GM18498 (cell line): Measurements from ENCODE around the gene C8G.

Experiments
- ATAC-seq: cut with Tn5 transposase; IDR thresholded peaks from one replicate; pipeline ENCODE4 v1.9.1; 2021; ENCODE audit warnings: mild to moderate bottlenecking, moderate library complexity; ENCODE audit not compliant: unreplicated experiment

Gene C8G

DNA sequence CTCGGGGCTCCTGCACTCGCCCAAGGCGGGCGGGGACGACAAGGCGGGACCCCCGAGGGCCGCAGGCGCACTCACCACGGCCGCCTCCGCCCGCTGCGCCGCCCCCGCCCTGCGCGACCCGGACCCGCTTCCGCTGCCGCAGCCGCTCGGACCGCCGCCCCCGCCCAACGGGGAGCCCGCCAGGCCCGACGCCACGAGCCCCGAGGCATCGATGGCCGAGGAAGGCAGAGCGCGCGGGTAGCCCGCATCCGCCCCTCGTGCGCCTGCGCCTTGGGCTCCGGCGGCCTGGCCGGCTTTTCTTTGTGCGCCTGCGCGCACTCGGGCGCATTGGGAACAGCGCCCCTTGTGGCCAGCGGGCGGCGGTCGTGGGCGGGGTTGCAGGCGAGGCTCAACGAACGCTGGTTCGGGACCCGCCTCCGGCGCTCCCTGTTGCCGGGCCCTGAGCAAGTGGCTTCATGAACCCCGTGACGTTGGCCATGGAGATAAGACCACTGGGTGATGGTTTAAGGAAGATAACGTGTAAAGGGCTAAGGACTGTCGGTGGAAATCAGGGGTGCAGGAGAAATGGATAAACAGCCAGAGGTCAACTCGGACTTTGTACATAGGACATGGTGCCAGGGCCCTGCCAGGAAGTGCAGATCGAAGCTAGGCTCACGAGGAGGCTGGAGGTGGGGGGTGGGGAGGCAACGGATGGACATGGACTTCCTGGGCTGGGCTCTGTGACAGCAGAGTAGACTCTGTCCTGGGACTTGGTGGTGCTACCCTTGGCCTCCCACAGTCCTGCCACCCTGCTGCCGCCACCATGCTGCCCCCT is at the start of gene C8G, which contains the start of gene FBXW5:
Gene C8G, plus strand, starts transcription at position 725 of the 814 bp plus-strand sequence. Its CDS starts 78 bp downstream, at position 803.
Gene FBXW5, minus strand, starts transcription at position 220 of the 814 bp plus-strand sequence. CDS start 655 bp downstream, outside the sequence.
- peak; percentile 81 for ATAC-seq

DNA sequence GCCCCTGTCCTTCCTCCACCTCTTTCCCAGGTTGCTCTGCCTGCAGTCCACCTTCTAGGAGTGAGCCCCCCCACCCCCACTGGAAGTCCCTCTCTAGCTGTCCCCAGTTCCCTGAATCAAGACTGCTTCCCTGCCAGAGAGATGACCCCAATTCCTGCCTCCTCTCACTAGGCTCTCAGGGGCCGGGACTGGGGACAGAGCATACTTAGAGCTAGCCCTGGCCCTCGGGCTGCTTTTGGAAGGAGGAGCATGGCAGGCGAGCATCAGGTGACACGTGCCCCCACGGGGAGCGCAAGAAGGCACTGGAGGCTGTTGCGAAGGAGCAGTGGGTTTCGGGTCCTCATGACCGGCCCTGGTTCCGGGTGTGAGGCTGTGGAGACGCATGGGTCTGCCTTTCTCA is 49.0 kb upstream of the C8G start:
- ATAC-seq, result no peak

DNA sequence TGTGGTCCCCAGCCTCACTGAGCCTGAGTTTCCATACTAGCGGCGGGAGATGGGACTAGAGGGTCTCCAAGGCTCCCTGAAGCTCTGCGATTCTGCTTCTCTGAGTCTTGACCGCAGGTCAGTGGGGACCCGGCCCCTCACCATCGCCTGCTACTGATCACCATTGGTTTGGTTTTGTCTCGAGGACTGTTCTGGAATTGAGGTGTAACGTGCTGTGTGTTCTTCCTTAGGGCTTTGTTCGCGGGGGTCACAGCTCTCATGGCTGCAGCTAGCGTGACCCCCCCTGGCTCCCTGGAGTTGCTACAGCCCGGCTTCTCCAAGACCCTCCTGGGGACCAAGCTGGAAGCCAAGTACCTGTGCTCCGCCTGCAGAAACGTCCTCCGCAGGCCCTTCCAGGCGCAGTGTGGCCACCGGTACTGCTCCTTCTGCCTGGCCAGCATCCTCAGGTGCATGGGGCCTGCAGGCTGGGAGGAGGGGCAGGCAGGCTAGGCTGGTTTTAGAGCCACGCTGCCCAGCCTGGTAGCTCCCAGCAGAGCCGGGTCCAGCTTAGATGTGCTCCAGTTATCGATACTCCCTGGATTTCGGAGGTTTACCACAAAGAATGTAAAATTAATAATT is 46.5 kb upstream of the C8G start:
- no peak for ATAC-seq

DNA sequence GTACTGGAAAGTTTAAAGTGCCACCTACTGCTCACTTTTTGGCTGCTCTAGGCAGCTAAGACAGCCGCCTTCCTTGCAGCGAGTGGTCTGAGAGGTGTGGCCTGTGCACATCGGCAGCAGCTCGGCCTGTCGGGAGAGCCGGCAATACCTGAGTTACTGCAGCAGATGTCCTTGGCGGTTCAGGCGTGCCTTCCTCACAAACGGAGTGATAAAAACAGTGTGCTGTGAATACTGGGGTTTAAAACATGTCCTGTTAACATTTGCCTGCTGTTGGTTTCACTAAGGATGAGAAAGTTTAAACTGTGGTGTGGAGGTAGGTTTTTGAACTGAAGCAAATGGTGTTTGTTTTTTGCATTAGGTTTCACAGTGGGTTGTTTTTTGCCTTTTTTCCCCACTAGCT is 45.8 kb upstream of the C8G start:
- no peak for ATAC-seq

DNA sequence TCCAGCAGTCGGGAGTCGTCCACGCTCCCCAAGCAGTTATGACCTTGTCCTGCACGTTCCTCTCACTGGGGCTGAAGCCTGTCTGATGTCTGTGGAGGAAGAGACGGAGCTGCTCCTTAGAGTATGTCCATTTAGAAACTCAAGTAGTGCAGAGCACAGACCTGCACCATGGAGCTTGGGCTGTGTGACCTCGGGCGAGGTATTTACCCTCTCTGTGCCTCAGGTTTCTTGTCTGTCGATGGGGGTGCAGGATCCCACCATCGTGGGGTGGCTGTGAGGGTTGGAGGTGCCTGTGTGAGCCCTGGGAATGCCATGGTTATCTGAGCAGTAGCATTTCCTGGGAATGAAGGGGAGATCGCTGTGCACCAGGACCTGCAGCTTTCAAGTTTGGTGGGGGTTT is 44.5 kb upstream of the C8G start:
- no peak for ATAC-seq

DNA sequence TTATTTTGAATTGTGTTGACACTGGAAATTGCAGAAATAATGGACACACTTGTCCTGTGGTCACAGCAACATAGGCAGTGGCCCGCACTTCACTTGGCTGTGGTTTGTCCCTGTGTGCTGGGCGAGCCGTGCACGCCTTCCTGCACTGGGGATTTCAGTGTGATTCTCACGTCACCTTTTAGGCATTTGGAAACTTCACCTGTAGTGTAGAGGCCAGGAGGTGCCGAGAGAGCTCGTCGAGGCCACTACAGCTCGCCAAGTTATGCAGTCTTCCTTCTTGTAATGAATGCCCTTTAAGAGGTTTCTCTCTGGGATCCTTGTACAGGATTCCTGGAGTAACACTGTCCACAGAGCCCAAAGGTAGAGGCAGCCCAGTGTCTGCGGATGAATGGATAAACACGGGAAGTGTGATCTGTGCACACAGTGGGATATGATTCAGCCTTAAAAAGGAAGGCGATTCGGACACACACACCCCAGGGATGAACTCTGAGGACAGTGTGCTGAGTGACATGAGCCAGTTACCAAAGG is 44.0 kb upstream of the C8G start:
- ATAC-seq, result no peak

DNA sequence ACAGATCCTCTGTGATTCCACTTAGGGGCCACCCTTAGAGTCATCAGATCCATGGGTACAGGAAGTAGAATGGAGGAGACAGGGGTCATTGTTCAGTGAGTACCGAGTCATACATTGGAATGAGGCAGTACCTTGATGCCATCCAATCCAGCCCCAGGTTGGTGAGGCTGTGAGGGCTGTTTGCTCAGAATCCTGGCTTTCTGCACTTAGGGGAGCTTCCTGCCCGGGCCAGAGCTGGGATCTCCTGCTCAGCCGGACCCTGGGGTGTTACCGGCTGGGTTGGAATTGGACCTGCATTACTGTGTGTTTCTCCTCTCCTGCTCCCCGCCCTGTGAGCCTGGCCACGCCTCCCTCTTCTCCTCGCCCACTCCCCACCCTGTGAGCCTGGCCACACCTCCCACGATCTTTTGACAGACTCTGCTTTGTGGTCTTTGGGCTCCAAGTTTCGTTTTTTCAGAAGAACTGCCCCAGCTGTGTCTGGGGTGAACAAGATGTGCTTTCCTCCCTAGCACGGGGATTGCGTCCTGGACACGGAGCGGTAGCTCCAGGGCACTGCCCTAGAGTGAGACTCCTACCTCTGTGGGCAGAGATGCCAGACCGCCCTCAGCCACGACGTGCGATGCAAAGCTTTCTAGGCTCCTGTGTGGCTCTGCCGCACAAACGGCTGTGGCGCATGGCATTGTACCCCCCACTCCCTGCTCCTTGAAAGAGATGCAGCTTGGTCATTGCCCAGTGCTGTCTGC is 43.4 kb upstream of the C8G start:
- ATAC-seq, result peak; percentile 47

DNA sequence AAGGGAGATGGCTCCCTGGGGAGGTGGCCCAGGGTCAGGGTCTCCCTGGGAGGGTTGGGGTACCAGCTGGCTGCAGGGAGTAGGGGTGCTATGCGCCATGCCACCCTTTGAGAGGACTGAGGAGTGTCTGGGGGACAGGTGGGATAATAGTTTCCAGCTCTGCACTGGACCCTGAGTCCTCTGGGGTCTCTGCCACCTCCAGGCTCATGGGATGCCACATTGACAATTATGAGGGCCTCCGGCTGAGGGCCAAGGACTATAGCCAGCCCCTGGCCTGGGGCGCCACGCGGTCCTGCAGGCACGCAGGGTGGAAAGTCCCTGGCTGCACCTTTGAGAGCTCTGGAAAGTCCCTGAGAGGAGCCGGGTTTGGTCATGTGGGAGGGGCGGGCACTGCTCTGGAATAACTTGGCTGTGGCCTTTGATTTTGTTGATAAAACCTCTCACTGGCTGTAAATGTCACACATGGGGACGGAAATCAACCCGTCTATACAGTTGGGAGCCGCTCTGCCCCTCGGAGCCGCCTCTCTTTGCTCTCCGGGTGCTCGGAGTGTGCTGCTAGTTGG is 42.7 kb upstream of the C8G start:
- peak; percentile 63 for ATAC-seq

DNA sequence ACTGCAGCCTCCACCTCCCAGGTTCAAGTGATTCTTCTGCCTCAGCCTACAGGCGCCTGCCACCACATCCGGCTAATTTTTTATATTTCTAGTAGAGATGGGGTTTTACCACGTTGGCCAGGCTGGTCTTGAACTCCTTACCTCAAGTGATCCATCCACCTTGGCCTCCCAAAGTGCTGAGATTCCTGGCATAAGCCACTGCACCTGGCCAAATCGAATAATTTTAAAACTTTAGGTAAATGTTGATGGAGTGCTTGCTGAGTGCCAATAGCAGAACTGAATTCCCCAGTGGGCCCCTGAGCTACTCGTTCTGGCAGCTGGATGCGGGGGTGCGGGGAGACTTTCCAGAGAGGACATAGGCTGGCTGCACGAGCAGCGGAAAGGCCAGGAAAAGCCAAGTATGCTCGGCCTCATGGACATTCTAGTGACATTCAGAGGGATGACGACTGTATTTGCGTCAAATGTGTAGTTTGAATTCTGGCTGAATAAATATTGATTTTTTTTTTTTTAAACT is 41.9 kb upstream of the C8G start:
- no peak for ATAC-seq

DNA sequence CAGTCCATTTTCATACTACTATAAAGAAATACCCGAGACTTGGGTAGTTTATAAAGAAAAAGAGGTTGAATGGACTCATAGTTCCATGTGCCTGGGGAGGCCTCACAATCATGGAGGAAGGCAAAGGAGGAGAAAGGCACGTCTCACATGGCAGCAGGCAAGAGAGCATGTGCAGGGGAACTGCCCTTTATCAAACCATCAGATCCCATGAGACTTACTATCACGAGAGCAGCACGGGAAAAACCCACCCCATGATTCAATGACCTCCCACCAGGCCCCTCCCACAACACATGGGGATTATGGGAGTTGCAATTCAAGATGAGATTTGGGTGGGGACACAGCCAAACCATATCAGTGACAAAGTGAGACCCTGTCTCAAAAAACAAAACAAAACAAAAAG is 38.8 kb upstream of the C8G start:
- no peak for ATAC-seq

DNA sequence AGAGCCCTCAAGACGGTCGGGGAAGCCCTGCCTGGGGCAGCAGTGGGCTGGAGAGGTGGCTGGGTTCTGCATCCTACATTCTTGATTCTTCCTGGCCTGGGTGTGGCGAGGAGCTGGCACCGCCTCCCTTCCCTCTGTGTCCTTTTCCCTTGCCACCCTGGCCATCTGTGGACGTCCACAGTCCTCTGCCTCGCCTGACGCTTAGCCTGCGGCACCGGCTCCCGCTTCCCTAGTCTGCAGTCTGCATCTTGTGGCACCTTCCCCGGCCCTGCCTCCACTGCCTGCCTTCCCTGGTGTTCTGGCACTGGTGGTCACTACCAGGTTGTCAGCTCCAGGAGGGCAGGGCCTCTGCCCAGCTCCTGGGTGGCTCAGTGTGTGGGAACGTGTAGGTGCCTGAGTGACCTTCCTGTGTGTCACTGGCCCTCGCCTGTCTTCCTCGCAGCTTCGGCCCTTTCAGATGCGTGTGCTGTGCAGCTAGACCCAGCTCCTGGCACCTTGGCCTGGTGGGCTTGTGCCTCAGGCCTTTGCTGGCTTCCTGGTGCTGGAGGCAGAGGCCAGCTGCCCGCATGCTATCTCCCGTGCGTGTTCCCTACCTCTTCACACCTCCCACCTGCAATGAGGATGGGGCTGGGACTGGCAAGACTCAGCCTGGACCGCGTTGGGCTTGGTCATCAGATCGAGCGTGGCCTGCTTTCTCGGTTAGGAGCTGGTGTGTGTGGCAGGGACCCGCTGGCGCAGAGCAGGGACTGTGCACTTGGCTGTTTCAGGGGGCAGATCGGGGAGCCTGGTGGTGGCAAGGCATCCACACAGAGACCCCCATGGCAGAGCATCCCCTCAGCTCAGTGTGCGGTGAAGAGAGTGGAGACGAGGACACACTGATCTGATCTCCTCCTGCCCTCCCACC is 37.8 kb upstream of the C8G start:
- ATAC-seq, result no peak

DNA sequence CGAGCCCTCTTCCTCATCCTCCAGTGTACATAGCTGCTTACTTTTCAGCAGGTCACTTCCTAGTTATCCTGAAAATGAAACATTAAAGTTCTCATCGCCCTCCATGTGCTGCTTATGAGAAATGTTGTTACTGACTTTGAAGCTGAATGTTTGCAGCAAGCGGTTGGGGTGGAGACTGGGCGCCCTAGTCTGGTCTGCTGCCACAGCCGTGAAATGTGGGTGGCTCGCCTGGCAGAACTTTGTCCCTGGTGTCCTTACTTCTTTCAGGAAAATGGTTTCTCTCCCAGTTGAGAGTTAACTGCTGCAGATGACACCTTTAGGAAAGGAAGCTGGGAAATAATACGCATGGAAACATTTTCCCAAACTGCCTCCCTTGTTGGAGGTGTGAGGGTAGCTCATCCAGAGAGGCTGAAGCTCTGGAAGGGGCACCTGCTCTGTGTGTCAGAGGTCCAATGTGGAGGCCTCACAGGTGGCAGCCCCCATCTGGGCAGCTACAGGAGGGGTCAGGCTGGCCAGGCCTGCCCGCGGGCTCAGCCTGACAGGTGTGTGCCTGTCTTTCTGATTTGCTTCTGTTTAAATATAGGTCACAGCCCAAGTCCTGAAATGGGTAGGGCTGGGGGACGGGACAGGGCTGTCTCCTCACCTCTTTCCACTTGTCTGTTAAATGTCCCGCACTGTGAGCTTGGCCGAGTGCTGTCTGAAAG is 34.7 kb upstream of the C8G start:
- no peak for ATAC-seq

DNA sequence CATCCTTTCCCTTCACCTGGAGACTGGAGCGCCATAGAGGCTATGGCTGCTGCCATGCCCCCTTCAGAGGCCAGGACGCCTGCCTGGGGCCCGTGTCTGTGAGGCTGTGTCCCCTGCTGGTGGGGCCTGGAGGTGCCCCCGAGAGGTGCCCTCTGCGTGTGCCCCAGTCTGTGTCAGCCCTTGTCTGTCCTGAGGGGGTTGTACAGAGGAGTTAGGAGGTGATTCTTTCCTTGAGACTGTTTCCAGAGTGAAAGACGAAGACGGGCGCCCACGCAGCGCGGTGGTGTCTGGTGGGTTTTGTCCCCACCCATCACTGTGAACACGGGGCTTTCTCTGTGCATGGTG is 34.2 kb upstream of the C8G start:
- no peak for ATAC-seq

DNA sequence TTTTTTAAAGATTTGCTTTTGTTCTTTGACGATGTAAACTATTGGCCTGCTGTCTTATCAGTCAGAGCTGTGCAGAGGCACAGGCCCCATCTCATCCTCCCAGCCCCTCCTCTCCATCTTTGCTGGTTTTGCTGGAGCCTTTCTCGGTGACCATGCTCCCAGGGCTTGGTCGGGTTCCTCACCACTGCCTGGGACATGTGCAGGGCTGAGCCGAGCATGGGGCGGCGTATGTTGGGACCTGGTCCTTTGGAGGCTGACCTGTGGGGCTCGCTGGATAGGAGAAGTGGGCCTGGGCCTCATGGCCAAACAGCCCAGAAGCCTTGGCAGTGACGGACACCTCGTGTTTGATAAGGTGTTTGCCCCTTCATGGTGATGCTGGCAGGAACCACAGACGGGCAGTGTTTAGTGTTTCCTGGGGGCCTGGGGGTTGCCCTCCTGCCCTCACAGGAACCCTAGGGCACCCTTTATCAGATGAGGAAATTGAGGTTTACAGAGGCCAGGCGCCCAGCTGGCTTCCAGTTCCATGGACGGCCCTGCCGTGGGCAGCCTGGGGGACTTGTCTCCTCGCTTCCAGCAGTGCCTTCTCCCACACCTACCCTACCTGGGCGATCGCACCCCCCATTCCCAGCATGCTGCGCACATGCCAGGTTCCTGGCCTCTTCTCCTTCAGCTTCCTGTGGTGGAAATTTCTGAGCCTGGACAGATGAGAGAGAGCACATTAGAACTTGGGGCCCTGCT is 31.2 kb upstream of the C8G start:
- ATAC-seq, result no peak

DNA sequence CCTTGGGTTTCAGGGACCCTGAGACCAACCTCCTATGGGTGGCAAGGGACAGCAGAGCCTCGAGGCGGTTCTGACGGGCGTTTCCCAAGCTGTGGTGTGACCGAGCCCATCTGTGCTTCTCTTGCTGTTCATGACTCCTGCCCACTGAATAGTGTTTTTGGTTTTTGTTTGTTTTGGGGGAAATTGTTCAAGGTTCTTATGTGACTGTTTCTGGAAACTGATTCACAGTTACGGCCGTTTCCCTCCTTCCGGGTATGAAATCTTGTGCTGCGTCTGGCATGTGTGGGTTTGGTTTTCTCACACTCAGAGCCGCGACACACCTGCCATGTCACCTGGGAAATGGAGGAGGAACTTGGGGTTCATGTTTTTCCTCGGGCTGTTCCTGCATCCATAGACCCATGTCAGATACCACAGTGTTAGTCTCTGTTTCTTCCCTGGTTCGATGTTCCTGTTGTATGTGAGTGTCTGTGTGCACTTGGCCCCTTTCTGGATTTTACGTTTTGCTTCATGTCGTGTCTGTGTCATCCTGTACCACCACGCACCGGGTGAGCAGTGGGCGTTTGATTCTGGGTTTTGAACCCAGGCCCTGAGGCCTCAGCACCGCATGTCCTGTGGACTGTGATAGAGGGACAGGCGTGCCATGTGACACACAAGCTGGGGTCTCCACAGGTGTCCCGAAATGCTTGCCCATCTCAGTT is 29.3 kb upstream of the C8G start:
- ATAC-seq, result no peak

DNA sequence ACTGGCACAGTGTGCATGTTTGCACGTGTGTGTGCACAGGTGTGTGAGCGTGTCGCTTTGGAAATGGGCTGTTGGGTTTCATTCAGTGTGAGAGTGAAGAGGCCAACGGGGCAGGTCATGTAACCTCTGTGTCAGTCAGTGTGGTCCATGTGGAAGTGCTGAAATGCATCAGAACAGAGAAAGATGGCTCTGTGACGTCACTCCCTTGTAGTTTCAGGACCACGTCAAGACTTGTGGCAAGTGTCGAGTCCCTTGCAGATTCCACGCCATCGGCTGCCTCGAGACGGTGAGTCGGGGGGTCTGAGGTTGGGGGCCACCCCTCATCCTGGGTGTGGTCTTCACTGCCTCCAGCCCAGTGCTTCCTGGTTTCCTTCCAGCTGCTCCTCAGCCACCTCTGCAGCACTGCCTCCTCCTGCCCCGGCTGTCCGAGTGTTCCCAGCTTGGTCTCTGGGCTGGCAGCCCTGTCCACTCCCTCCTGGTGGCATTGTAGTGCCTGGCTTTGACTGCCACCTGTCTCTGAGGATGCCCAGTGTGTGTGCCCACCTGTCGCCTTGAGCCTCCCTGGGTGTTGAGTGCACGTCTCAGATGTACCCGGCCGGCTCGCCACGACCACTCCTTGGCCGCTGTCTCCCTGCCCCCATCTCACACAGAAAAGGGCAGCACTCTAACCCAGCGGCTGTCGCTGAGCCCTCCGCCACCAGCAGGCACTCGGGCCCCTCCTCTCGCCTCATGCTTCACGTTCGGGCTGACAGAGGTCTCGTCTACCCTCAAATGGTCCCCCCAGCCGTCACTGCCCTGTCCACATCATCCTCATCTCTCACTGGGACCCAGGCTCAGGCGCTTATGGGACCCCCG is 28.5 kb upstream of the C8G start:
- ATAC-seq, result no peak

DNA sequence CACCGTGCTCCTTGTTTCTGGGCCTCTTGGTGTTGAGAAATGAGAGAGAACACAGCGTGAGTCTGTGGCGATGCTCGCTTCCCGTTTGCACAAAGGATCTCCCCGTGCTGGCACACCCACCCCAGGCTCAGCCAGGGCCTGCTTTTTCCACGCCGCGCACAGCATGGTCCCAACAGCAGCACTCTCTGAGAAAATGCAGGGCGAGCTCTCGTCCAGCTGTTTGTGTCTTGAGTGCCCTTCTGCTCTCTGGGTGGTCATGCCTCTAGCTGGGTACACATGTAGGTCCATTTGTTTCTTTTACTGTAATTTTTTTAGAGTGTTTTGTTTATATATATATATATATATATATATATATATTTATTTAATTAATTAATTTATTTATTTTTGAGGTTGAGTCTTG is 27.1 kb upstream of the C8G start:
- ATAC-seq, result no peak
